Stimulated activated CD8-positive, alpha-beta memory T cell treated with anti-CD3 and anti-CD28 coated beads, Interleukin-7, amount 100 ng/mL, for 48 hours (primary cell): ENCODE results near the gene EBF3.

Experiments
- DNase-seq, 2 donors: peaks; one replicate each; pipeline ENCODE4 v3.0.0-alpha.2; 2020; ENCODE audit warnings: low read depth in 1 of 2; ENCODE audit errors: extremely low read depth in 1 of 2

Gene EBF3

DNA sequence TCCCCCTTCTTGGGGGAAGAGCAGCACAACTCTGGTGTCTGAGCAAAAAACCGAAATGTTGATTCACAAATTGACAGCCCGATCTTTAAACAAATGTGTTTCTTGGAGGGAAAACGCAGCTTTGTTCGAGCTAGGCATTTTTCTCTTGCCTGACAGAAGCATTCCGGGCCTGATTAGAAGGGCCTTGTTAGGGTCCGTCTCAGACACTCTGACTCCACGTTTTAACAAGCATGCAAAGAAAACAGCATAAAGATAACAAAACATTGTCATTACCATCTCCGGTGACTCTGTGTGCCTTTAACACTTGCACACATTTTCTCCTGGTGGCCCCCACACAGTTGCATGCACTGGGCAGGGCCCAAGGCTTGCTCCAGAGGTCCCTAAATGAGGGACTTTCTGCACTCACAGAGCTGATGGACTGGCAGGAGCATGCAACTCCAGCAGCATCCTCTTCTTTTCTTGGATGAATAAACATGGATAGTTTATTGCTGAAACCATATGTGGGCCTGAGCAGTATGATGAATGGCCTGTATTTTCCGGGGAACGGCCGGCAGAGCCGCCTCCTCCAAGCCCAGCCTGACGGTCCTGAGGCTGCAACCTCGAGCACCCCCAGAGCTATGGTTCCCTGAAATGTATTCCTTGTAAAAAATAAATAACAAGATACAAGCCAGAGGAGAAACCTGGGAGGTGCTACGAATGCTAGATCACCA is 50.9 kb downstream of the EBF3 start:
- no peak for DNase-seq

DNA sequence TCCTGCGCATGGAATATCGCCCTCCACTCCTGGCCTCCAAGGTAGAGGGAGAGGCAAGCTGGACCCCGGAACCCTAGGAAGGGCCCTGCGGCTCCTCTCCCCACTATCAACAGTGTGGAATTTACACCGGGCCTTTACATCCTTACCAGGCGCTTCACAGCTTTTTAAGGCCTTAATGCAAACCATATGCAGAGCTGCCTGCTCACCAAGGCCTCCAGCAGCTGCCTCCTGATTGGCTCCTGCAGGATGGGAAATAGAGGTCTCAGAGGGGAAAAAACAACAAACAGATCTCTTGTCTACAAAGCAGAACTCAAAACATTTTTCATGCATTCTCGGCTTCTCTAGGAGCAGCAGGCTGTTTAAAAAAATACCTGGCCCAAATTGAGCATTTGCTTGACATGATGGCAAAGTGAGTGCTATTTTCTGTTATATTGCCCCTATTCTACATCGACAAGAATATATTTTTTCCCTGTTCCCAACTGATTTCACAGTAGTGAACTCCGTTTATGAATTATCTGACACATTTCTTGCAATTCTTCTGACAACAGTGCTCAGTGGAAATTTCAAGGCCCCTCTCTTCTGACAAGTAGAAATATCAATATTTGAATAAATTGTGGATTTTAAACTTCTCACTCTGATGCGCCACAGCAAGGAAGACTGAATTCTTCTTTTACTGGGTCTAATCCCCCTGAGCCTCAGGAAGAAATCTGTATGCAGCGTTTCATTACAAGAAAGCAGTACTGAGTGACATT is 51.7 kb downstream of the EBF3 start:
- no peak for DNase-seq

DNA sequence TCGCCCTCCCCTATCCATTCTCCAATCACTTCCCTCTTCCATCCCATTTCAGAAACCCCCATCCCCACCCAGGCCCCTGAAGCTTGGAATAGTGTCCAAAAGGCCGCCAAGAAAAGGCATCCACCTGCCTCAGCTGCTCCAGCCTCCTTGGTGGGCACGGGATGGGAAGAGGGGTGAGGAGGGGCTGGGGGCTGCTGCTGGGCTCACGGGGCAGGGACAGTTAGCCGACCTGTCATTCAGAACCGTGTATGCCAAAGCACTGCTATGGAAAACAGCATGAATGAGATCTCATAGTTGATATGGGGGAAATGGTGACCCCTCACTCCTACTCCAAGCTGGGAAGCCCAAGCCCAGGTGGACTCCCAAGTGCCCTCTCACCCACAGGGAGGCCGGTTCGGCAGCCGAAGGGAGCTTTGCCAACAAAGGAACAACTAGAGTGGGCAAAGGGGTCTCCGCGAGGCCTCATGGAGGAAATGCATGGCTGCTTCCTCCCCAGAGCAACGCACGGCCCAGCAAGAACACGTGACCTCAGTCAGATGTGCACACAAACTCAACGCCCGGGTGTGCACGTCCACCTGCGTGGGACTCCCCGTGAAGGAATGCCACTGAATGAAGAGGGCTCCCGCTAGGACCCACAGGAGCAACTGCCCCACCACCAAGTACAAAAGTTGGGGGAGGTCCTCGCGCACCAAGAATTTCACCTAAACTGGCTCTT is 52.5 kb downstream of the EBF3 start:
- DNase-seq, result no peak

DNA sequence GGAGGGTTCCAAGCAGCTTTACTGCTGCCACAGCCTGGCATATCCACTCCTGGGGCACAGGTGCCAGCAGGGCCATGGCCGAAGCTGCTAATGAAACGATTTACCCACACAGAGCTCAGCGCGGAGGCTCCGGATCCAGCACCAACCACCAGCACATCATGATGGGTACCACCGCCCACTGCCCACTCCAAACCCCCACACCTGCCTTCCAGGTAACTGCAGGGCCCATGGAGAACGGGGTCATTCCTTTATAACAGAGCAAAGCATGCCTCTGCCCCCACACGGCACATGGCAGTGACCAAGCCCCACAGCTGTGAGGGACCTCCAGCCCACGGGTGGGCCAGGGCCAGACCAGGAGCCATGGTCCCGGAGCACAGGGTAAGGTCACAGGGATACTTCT is 53.2 kb downstream of the EBF3 start:
- no peak for DNase-seq

DNA sequence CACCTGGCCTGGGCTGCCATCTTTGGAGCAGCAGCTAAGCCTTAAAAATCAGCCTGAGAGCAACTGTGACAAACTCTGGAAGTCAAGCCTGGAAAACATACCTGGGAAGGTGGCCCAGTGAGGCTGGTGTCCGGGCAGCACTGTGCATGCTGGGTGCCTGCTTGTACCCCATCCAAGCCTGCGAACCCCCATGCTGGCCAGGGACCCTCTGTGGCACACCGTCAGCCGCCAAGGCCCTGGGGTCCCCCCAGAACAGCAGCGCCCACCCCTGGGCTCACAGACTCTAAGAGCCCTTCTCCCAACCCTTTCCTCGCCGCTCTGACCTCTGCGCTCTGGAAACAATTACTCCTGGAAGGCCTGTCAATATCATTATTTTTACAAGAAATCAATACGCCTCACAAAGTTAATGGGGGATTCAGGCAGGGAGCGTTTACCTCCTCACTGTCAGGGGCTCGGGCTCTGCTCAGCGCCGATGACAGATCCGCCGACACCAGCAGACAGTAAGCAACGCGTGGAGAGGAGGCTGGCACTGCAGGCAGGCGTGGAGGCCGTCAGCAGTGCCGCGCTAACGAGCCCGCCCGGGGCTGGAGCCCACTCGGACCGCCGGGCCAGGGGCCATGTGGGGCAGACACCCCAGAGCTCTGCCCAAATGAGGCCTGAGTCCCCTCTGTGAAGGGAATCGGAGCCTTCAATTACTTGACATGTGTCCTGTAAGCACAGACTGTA is 54.4 kb downstream of the EBF3 start:
- no peak for DNase-seq

DNA sequence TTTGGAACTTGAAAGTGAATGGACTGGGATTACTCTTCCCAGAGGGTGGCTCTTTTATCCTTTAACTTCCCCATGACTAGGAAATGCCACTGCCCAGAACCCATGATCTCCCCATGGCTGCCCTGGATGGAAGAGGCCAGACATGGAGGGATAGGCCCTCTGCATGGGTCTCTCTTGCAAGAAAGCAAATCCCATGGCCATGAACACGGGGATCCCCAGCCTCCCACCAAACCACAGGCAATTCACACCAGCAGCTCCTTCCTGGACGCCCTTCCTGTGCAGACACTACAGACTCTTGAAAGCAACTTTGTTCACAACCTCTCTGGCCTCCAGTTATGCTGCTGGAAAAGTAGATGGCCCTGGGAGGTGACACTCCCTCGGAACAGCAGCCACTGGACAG is 55.0 kb downstream of the EBF3 start:
- DNase-seq, result no peak

DNA sequence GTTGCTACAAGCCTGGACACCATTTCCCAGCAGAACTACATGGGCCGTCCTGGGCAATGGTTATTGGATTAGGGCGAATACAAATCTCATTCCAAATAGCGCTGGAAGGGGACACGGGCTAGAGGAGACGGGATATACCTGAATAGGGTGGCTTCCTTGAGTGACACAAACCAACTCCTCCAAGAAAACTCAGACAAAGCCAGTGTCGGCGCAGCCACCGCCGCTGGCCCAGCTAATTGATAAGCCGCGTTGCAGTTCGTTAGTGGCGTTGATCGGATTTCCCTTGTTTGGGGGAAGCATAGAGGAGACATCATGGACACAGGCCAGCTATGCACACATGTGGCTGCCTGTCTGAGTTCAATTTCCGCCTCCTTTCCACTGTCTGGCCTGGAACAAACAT is 55.7 kb downstream of the EBF3 start:
- DNase-seq, result no peak

DNA sequence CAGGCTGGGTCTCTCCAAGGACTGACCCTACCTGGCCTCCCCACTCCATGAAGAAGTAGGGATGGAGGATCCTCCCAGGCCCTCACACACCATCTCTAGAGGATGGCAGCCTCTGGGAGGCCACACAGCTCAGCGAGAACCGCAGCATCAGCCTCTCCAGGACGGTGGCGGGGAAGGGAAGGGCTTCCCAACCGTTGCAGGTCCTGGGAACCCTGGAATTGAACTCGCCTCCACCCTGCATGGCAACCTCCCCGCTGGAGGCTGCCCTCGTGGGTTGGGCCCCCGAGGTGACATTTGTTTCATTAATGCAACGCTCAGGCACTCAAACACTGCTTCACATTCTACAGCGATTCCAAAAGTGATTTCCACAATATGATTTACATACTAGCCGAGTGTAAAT is 58.5 kb downstream of the EBF3 start:
- no peak for DNase-seq

DNA sequence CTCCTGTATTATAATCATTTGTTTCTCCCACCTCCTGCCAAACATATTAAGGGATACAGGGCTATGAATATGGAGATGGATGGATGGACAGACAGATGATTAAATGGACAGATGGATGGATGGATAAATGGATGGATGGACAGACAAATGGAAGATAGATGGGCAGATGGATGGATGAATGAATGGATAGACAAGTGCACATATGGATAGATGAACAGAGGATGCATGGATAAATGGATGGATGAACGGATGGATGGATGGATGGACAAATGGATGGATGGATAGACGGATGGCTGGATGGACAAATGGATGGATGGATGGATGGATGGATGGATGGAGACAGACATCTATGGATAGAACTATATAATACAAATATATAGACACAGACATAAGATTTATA is 59.8 kb downstream of the EBF3 start:
- DNase-seq, result no peak

DNA sequence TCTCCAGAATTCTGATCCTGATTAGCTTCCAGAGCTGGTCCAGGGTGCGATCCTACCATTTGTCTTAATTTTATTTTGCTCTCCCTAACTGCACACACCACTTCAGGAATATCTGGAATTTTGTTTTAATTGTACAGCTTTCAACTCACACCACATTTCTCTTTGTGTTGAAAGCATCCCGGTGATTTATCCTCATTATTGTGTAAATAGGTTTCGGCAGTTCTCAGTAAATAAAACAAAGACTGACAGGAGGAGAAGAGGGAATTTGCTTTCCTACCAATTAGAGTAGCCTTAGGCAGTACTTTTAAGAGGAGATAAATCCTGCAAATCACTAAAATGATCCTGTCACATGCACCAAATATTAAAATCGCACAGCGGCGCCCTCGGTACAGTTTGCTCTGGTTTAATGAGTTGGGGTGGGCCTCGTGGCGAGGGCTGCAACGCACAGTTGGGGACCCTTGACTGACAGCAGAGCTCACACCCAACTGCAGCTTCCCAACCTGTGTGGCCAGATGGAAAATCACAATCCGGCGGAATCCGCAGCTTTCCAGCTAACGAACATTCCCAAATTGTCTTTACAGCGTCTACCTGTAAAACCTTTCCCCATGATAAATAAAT is 62.6 kb downstream of the EBF3 start:
- DNase-seq, result no peak

DNA sequence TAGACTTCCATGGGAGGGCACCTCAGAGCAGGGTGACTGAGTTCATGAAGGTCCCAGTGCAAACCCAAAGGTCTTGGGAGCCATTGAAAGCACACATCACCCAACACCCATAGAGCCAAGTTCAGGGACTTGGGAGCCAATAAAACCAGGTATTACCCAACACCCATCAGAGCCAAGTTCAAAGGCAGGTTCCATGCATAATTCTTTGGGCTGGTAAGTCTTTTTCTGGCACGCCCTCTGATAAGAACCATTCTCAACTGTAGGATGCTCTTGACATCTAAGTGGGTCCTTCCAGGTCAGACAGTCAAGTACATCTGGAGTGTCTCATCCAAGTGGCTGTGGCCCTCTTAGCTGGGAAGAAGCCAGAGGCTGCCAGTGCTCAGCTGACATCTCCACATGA is 63.2 kb downstream of the EBF3 start:
- no peak for DNase-seq

DNA sequence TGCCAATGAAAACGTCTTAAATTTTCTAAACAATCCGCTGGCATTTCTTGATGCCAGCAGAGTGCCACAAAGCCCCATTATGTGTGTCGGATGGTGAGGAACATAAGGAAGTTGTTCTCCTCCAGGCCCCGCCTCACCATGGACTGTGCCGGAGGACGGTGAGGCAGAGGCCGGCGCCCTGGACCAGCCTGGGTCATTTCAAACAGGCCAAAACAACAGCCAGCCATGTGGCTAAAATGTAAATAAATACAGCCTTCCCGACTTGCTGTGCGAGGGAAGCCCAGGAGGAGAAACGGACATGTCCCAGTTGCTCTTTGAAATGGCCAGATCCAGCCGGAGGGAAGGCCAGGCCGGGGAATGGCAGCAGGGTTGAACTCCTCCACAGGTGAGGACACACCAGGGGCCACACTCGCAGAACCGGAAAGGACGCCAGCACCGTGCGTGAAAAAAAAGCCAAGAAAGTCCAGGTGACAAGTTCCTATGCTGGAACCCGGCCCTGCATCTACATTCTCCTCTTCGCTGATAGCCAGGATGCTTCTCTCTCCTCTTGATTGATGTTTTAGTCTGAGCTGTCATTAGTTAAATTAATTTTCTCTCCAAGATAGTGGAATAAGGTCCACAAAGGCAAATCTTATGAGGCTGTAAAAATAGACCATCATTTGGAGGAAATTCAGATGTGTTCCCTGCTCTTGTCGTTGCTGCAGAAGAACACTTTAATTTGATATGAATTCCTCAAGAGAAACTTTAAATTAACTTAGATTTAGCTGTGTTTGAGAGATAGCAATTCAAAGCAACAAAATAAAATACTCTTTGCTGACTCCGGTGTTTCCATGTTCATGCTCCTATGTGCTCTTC is 64.6 kb downstream of the EBF3 start:
- DNase-seq, result no peak

DNA sequence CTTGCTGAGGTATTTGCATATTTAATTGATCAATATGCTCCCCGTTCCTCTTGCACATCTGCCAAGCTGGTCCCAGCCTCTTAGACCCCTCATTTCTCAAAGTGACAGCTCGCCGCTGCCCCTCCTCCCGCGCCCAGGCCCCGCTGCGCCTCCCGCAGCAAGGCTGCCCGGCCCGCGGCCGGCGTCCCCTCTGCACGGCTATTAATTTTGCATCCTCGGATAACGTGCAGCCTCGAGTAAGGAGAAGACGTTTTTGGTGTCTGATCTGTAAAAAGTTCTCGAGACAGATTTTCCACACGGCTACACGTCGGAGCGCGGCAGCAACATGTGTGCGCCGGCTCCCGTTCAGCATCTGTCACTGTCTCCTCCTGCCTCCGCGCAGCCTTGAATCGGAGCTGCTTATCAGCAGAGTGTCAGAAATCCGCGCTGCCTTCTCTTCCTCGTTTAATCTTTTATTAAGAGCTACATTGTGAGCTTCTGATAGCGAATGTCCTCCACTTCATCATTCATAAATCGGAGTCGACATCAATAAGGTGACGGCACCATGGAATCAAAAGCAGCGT is 65.3 kb downstream of the EBF3 start:
- no peak for DNase-seq

DNA sequence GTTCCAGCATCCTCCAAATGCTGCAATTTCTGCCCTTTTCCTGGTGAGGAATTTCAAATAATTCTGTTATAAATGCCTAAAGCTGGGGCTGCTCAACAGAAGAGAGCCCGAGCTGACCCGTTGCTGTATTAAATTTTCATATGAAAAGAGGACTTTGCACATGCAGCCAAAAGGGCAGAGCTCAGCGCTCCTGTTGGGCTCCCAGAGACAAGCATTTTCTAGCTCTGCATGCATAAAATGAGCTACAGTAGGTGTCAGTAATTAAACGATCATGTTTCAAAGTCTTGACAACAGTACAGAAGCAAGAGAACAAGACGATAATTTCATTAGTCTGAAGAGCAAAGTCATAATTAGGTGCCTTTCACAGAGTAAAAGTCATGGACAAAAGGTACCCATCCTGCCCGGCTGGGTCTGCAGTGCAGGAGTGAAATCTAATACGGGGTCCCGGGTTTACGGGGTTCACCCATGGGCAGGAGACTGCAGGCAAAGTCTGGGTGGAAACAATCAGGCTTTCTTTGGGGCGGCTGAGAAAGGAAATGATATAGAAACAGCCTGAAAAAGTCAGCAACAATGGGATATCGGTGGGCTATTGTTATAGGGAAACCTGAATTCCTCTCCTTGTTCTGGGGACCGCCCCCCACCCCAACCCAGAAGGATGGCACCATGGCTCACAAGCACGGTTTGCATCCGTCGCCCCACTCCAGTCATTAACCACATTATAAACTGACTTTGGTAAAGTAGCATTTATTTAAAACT is 66.0 kb downstream of the EBF3 start:
- no peak for DNase-seq

DNA sequence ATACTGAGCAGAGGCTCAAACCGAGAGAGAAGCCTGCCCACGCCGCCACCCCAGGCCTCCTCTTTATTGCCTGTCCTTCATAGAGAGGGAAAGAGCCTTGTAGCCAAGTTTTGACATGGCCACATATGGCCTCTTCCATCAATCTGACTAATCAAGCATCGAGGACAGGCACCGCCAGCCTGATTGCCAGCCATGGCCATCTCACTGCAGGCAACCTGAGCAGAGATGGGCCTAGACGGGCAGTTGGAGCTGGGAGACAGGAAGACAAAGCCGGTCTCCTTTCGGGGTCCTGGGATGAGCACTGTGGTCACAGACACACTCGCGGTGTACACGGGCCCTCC is 67.2 kb downstream of the EBF3 start:
- no peak for DNase-seq

DNA sequence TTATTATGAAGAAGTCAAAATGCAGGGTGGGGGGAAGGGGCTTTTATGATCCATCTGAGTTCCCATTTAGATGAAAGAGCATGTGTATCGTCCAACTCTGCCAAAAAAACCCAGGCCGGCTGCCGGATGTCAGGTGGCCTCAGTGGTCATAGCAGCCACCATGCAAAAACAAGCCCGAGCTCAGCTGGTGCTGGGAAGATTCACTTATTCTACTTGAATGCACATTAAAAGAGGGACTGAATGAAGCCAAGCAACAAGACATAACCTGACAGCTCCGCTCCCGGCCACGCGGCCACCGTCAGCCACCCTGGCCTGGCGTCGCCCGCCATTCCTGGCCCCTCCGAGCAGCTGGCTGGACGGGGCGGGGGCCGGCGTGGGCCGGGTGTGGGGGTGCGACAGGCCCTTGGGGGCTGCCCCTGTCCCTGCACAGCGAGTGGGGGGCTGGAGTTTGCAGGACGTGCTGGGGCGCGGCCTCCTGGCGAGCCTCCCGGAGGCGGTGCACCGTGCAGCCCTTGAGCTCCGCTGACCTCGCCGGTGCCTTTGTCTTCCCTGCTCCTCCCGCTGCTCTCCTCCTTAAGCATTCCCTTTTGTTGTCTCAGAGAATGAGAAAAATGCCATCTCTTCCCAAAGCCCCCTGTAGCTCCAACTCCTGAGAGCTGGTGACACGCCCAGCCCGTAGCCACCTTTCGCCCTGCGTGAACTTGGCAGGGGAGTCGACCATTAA is 67.8 kb downstream of the EBF3 start:
- no peak for DNase-seq

DNA sequence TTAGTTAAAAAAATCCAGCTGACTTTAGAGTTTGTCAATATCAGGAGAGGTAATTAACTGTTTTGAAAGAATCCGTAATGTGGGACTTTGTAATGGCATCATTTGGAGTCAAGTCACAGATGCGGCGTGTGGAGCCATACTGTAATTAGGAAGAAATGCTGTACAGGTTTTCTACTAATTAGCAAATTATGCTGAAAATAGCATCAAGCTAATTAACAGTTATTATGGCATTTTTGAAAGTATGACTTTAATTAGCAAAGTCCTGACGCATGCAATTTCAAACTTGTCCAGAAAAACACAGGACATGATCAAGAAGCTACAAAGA is 68.3 kb downstream of the EBF3 start:
- no peak for DNase-seq

DNA sequence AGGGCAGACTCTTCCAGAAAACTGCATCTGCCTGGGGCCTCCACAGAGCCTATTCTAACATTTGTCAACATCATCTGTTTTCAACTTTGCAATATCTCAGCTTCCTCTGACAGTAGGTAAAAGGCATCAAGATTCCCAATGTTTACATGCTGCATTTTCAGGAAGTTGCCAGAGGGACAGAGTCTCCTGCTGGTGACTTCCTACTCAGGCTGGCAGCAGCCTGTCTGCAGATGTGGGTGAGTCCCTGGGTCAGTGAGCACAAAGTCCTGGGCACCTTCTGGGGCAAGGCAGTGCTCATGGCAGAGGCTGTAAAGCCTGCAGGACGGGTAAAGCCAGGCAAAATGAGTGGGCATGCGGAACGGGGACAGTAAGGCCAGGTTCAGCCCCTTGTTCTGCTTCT is 69.4 kb downstream of the EBF3 start:
- DNase-seq, result no peak
